Right cardiac atrium (tissue), 5 donors: ENCODE results near the gene PTPRU. TPM values are rescaled to one million over a fixed set of nuclear protein-coding genes. Genes with fewer than 3 reads are reported as not detected.
"Not testable (repeated sequence)": the region's sequence is repeated elsewhere in the genome, so short reads cannot be mapped to it uniquely, and the experiment has no call there.

Experiments used
- ATAC-seq, 2 donors: fragments of 200-7000 bp; cut with Tn5 transposase; one replicate each; pipeline versions ENCODE4 v1.8.0 to v1.9.1; 2020; ENCODE audit warnings: moderate library complexity in 2 of 2, mild to moderate bottlenecking in 1 of 2
- DNase-seq, 3 donors: peaks; one replicate each; pipeline ENCODE4 v3.0.0-alpha.2; 2020
- H3K27ac ChIP-seq: one replicate; pipeline ENCODE4 v1.5.1; 2013; ENCODE audit warnings: mild to moderate bottlenecking, low read length, control low read depth, moderate library complexity
- H3K27me3 ChIP-seq: one replicate; pipeline ENCODE4 v1.6.1; 2013; ENCODE audit not compliant: control insufficient read depth, insufficient read depth
- H3K4me1 ChIP-seq: one replicate; pipeline ENCODE4 v1.6.1; 2013; ENCODE audit warnings: low read length; ENCODE audit not compliant: control insufficient read depth, insufficient read depth
- H3K4me3 ChIP-seq: one replicate; pipeline ENCODE4 v1.5.1; 2013; ENCODE audit warnings: low read length, control low read depth
- H3K9me3 ChIP-seq: one replicate; pipeline ENCODE4 v1.6.1; 2013; ENCODE audit warnings: low read length; ENCODE audit not compliant: control insufficient read depth
- WGBS: extraction: QIAGEN DNeasy Blood & Tissue Kit; methylation state at CpG from one replicate; pipeline ENCODE4 v1.1.7; 2013; 5-methylcytosine and 5-hydroxymethylcytosine counted together
- intact Hi-C, 4 donors: fragments of 100-400 bp; cut with DNase I; formaldehyde crosslinking; loops; one replicate each; pipeline versions ENCODE4 v1.11.0 to v1.14.0; 2022 to 2023
- polyA plus RNA-seq: library from polyadenylated mRNA; stranded (reverse); fragments of 200-250 nt; gene quantifications from one replicate; pipeline ENCODE4 v1.2.3, GENCODE V29; 2013
- total RNA-seq, 4 donors: library from RNA; stranded (reverse); fragmentation: NEBNext Ultra II Directional; extraction: Animal tissue kit (Norgen Biotek cat#: 25700); gene quantifications; one replicate each; pipeline ENCODE4 v1.2.1, GENCODE V29; 2021
- donor health status: healthy with polysubstance abuse.
- donor health status: DM: no; HTN: yes; CAD: no.
- donor health status: DM: no; HTN: no; CAD: no.
- donor health status: DM: no; HTN: yes; CAD: no; lungs with severe emphysema.
- donor health status: DM: yes; HTN: yes; CAD: no.

PTPRU gene
- total and polyA plus RNA-seq, 5 donors: 13.7 to 29.9 (median 23.2) TPM

GRCh38 chr1:29234471-29234870 is 1.9 kb upstream of the PTPRU start:
- no peaks in the 10 kb centered on the region for H3K27me3 ChIP-seq
- no peak for DNase-seq
- 80% methylated on average over 1 of the region's 1 CpG for WGBS
- no peak overlapping the region for H3K27ac ChIP-seq
- intact Hi-C loops: loop anchor here in 3 of 4 donors (10.0 kb wide), 4 partner anchors 850 to 1480 kb away; no protein-coding TSS in a partner anchor
- H3K4me3 ChIP-seq: no peak overlapping the region
- no peak for ATAC-seq
- no peaks in the 10 kb centered on the region for H3K9me3 ChIP-seq
- H3K4me1 ChIP-seq: peaks cover 3% of the 10 kb centered on the region

GRCh38 chr1:29234881-29235280 is 1.4 kb upstream of the PTPRU start:
- WGBS: 88% methylated on average over 9 of the region's 9 CpGs
- intact Hi-C loops: loop anchor here in 3 of 4 donors (5.0 to 10.0 kb wide), 6 partner anchors 850 to 1480 kb away; no protein-coding TSS in a partner anchor
- ATAC-seq, H3K27me3 ChIP-seq, DNase-seq, H3K9me3 ChIP-seq, H3K27ac ChIP-seq, H3K4me3 ChIP-seq, H3K4me1 ChIP-seq: not testable (repeated sequence)

GRCh38 chr1:29236712-29237128 is 398 bp downstream of the PTPRU start:
- Histone ChIP-seq H3K4me1 (no peaks in the 10 kb centered on the region), H3K4me3 (peak overlapping the region; percentile 65), H3K27ac (no peak overlapping the region), H3K27me3 (no peaks in the 10 kb centered on the region), H3K9me3 (no peaks in the 10 kb centered on the region)
- no peak for DNase-seq
- WGBS: under 1% methylated on average over 30 of the region's 30 CpGs
- intact Hi-C loops: loop anchor here in 3 of 4 donors (2.0 to 10.0 kb wide), 7 partner anchors 848 to 1478 kb away; no protein-coding TSS in a partner anchor
- ATAC-seq: no peak

GRCh38 chr1:29237129-29237821 is 953 bp downstream of the PTPRU start:
- Histone ChIP-seq H3K9me3 (no peaks in the 10 kb centered on the region), H3K27me3 (no peaks in the 10 kb centered on the region), H3K4me3 (peak overlapping the region; percentile 65), H3K4me1 (no peaks in the 10 kb centered on the region), H3K27ac (peak overlapping the region; percentile 0)
- intact Hi-C loops: loop anchor here in 3 of 4 donors (2.0 to 10.0 kb wide), 7 partner anchors 848 to 1478 kb away; no protein-coding TSS in a partner anchor
- ATAC-seq (peak; percentile 65), DNase-seq (peak; percentile 64 to 88 (median 84))
- under 1% methylated on average over 79 of the region's 79 CpGs for WGBS

- DNase-seq (peak; percentile 60 to 85 (median 84)), ATAC-seq (peak; percentile 32 to 38)
- peak overlapping the region; percentile 65 for H3K4me3 ChIP-seq
- no peaks in the 10 kb centered on the region for H3K9me3 ChIP-seq
- intact Hi-C loops: loop anchor here in 3 of 4 donors (2.0 to 10.0 kb wide), 7 partner anchors 847 to 1477 kb away; no protein-coding TSS in a partner anchor
- WGBS: 2% methylated on average over 93 of the region's 93 CpGs
- H3K27me3 ChIP-seq: no peaks in the 10 kb centered on the region
- H3K4me1 ChIP-seq: no peaks in the 10 kb centered on the region
- H3K27ac ChIP-seq: peak overlapping the region; percentile 40
These were observed 1.7 kb downstream of the PTPRU start for GRCh38 chr1:29237852-29238619.

- no peaks in the 10 kb centered on the region for H3K9me3 ChIP-seq
- intact Hi-C loops: loop anchor here in 3 of 4 donors (5.0 to 10.0 kb wide), 6 partner anchors 846 to 1476 kb away; no protein-coding TSS in a partner anchor
- H3K27ac ChIP-seq: no peak overlapping the region
- H3K4me1 ChIP-seq: no peaks in the 10 kb centered on the region
- H3K27me3 ChIP-seq: no peaks in the 10 kb centered on the region
- 46% methylated on average over 11 of the region's 11 CpGs for WGBS
- ATAC-seq (no peak), DNase-seq (no peak)
- peak overlapping the region; percentile 65 for H3K4me3 ChIP-seq
These were observed 2.3 kb downstream of the PTPRU start for GRCh38 chr1:29238620-29239002.

- ATAC-seq: no peak
- no peak for DNase-seq
- Histone ChIP-seq H3K4me1 (no peaks in the 10 kb centered on the region), H3K9me3 (no peaks in the 10 kb centered on the region), H3K4me3 (no peak overlapping the region), H3K27ac (no peak overlapping the region), H3K27me3 (no peaks in the 10 kb centered on the region)
- 66% methylated on average over 7 of the region's 7 CpGs for WGBS
- intact Hi-C loops: loop anchor here in 3 of 4 donors (5.0 to 10.0 kb wide), 6 partner anchors 846 to 1476 kb away; no protein-coding TSS in a partner anchor
These were observed 2.8 kb downstream of the PTPRU start for GRCh38 chr1:29239142-29239541.

GRCh38 chr1:29240400-29240837 is 4.1 kb downstream of the PTPRU start:
- ATAC-seq (no peak), DNase-seq (no peak)
- no peak overlapping the region for H3K27ac ChIP-seq
- WGBS: 42% methylated on average over 4 of the region's 4 CpGs
- H3K4me3 ChIP-seq: no peak overlapping the region
- intact Hi-C loops: loop anchor here in 3 of 4 donors (10.0 kb wide), 5 partner anchors 104 to 1474 kb away; no protein-coding TSS in a partner anchor
- H3K9me3 ChIP-seq: no peaks in the 10 kb centered on the region
- H3K27me3 ChIP-seq: no peaks in the 10 kb centered on the region
- no peaks in the 10 kb centered on the region for H3K4me1 ChIP-seq

- H3K9me3 ChIP-seq: no peaks in the 10 kb centered on the region
- no peak for DNase-seq
- no peaks in the 10 kb centered on the region for H3K4me1 ChIP-seq
- no peak for ATAC-seq
- 85% methylated on average over 2 of the region's 2 CpGs for WGBS
- H3K27me3 ChIP-seq: no peaks in the 10 kb centered on the region
- intact Hi-C loops: loop anchor here in 3 of 4 donors (10.0 kb wide), 5 partner anchors 104 to 1474 kb away; no protein-coding TSS in a partner anchor
- H3K27ac ChIP-seq: no peak overlapping the region
- H3K4me3 ChIP-seq: no peak overlapping the region
These were observed 4.7 kb downstream of the PTPRU start for GRCh38 chr1:29240986-29241385.

- ATAC-seq (no peak), DNase-seq (no peak)
- H3K27me3 ChIP-seq: no peaks in the 10 kb centered on the region
- H3K4me1 ChIP-seq: no peaks in the 10 kb centered on the region
- intact Hi-C loops: loop anchor here in 3 of 4 donors (10.0 kb wide), 5 partner anchors 102 to 1472 kb away; no protein-coding TSS in a partner anchor
- H3K9me3 ChIP-seq: no peaks in the 10 kb centered on the region
- WGBS: 78% methylated on average over 16 of the region's 16 CpGs
- H3K4me3 ChIP-seq: no peak overlapping the region
- no peak overlapping the region for H3K27ac ChIP-seq
These were observed 6.9 kb downstream of the PTPRU start for GRCh38 chr1:29243023-29243870.
